H1 (cell line): Measurements from ENCODE around the gene SOCS7. TPM values are rescaled to one million over a fixed set of nuclear protein-coding genes. Genes with fewer than 3 reads are reported as not detected.

Experiments
- CHD1 ChIP-seq: IDR thresholded peaks from 2 replicates; pipeline ENCODE4 v1.6.1; 2012; ENCODE audit warnings: low read depth, low read length, improper control_type of control experiment
- CTCF ChIP-seq, 3 experiments: IDR thresholded peaks; 1 replicate in 2 of 3; 2 replicates in 1 of 3; pipeline versions ENCODE4 v1.5.1 to v1.6.1; 2011; ENCODE audit warnings: low read length in 3 of 3, mild to moderate bottlenecking in 3 of 3, inconsistent platforms in 2 of 3, low read depth in 1 of 3, moderate library complexity in 1 of 3; ENCODE audit not compliant: insufficient read depth in 1 of 3; ENCODE audit errors: control extremely low read depth in 1 of 3
- polyA plus RNA-seq, 7 experiments: library from polyadenylated mRNA; depleted of rRNA in 3 of 7; stranded (reverse) in 5 of 7; unstranded in 2 of 7; fragments of >200 nt in 5 of 7; fragments of 200-250 nt in 2 of 7; gene quantifications; 1 replicate in 5 of 7; 2 replicates in 1 of 7; 4 replicates in 1 of 7; pipeline versions ENCODE4 v1.2.1 to v1.2.3, GENCODE V29; 2011 to 2013; ENCODE audit warnings: missing spikeins in 2 of 7, mixed read lengths in 2 of 7
- total RNA-seq: library from RNA; stranded (reverse); fragmentation: NEBNext Ultra II Directional; extraction: Animal tissue kit (Norgen Biotek cat#: 25700); gene quantifications from 2 replicates; pipeline ENCODE4 v1.2.1, GENCODE V29; 2021

Gene SOCS7
- total and polyA plus RNA-seq, 2 of the 8 experiments (the other 6 are each of a cell fraction or from before 2014, with no cell fraction given), result 13.5 to 26.9 TPM

GRCh38 chr17:38324141-38324697 lies 27.4 kb upstream of the SOCS7 start (continued):
- TF ChIP-seq CTCF (IDR thresholded peaks at IDR 0.05; ENCODE audit: control extremely low read depth in 1 of 3, insufficient read depth in 1 of 3, low read depth in 1 of 3, low read length in 3 of 3), result no peak
- TF ChIP-seq CHD1, result no peak
- TF ChIP-seq, all 59 proteins: peak for 0
